Panc1 (cell line): ENCODE measurements around the gene CYTH2. TPM values are rescaled to one million over a fixed set of nuclear protein-coding genes. Genes with fewer than 3 reads are reported as not detected.

Experiments
- ATAC-seq: fragments of 200-7000 bp; cut with Tn5 transposase; 2 replicates; pipeline ENCODE4 v1.9.1; 2020; ENCODE audit warnings: mild to moderate bottlenecking, moderate library complexity
- BruUV-seq: library from RNA; stranded (reverse); fragments of 400-500 nt; replicated peaks from 2 replicates; lab custom pipeline; 2021; lab: Mats Ljungman, UMichigan
- CTCF ChIA-PET: fragments of 300-600 bp; sonication (Branson Sonifier 250); formaldehyde crosslinking; loops from one replicate; lab custom pipeline; 2022; ENCODE audit warnings: antibody characterized with exemption; lab: Charles Lee
- POLR2A ChIA-PET: fragments of 300-600 bp; sonication (Branson Sonifier 250); formaldehyde crosslinking; loops from one replicate; lab custom pipeline; 2022; ENCODE audit warnings: antibody characterized with exemption; lab: Charles Lee
- DNase-seq: peaks from one replicate; pipeline ENCODE4 v3.0.0-alpha.2; 2010; ENCODE audit warnings: low read depth, low spot score
- H3K27ac ChIP-seq: 2 replicates; pipeline ENCODE4 v1.5.1; 2011; ENCODE audit warnings: mild to moderate bottlenecking, low read length, inconsistent platforms
- H3K27me3 ChIP-seq: fragments of 200-500 bp; sonication (Bioruptor generic); 2 replicates; pipeline ENCODE4 v1.6.0; 2014; ENCODE audit warnings: low read length, inconsistent platforms; ENCODE audit not compliant: control insufficient read depth, insufficient read depth
- H3K36me3 ChIP-seq: fragments of 200-500 bp; sonication (Bioruptor generic); 2 replicates; pipeline ENCODE4 v1.5.1; 2014; ENCODE audit warnings: inconsistent platforms, mild to moderate bottlenecking, low read length, moderate library complexity; ENCODE audit not compliant: control insufficient read depth, insufficient read depth
- H3K4me1 ChIP-seq: 2 replicates; pipeline ENCODE4 v1.5.1; 2011; ENCODE audit warnings: inconsistent platforms, mild to moderate bottlenecking, low read length, moderate library complexity; ENCODE audit not compliant: control insufficient read depth, insufficient read depth
- H3K4me3 ChIP-seq, 2 experiments: 2 replicates each; pipeline ENCODE4 v1.5.1; 2011 to 2012; ENCODE audit warnings: low read depth in 2 of 2, low read length in 2 of 2, mild to moderate bottlenecking in 2 of 2, inconsistent platforms in 1 of 2, moderate library complexity in 1 of 2
- H3K9me3 ChIP-seq: fragments of 200-500 bp; sonication (Bioruptor generic); 2 replicates; pipeline ENCODE4 v1.5.1; 2014; ENCODE audit warnings: low read depth, mild to moderate bottlenecking, inconsistent platforms, low read length, moderate library complexity; ENCODE audit not compliant: control insufficient read depth, insufficient read depth
- POLR2AphosphoS5 ChIP-seq: IDR thresholded peaks from 2 replicates; pipeline ENCODE4 v1.6.1; 2012; ENCODE audit warnings: mild to moderate bottlenecking, low read depth, low read length, moderate library complexity
- SIN3A ChIP-seq: IDR thresholded peaks from 2 replicates; pipeline ENCODE4 v1.6.1; 2012; ENCODE audit warnings: low read depth, mild to moderate bottlenecking, low read length, moderate library complexity, borderline replicate concordance; ENCODE audit not compliant: insufficient read depth
- TCF7L2 ChIP-seq: IDR thresholded peaks from 2 replicates; pipeline ENCODE4 v1.6.1; 2011; ENCODE audit warnings: mild to moderate bottlenecking, low read depth, low read length, inconsistent platforms
- in situ Hi-C: cut with HindIII; loops from 2 replicates; pipeline ENCODE4 v1.10.0; 2016; ENCODE audit warnings: low sequenced_read_pairs, low pct_unique_long_range_greater_than_20kb
- intact Hi-C: fragments of 100-400 bp; cut with micrococcal nuclease; formaldehyde crosslinking; loops from one replicate; pipeline ENCODE4 v1.10.0; 2022; ENCODE audit not compliant: unreplicated experiment
- total RNA-seq: library from RNA; stranded (reverse); gene quantifications from one replicate; pipeline ENCODE4 v1.2.1, GENCODE V29; 2021; ENCODE audit not compliant: unreplicated experiment
- TF ChIP-seq, protein P1 (sequence below), 2 experiments: IDR thresholded peaks; 2 replicates each; pipeline ENCODE4 v1.6.1; 2011 to 2012; ENCODE audit warnings: low read depth in 2 of 2, control low read depth in 1 of 2, low read length in 1 of 2, mild to moderate bottlenecking in 1 of 2, moderate library complexity in 1 of 2; ENCODE audit not compliant: insufficient read depth in 1 of 2
- TF ChIP-seq, protein P2 (sequence below): fragments of 450-650 bp; IDR thresholded peaks from 2 replicates; pipeline ENCODE4 v1.5.1; 2017; ENCODE audit warnings: mild to moderate bottlenecking

CYTH2 gene
- total RNA-seq, 1 experiment from 2014 or later, result 53.4 TPM

- POLR2A ChIA-PET, result no interaction called here
- CTCF ChIA-PET, result no interaction called here
- TF ChIP-seq POLR2AphosphoS5 (no peak), SIN3A (no peak), TCF7L2 (no peak)
- TF ChIP-seq, protein P1, sequence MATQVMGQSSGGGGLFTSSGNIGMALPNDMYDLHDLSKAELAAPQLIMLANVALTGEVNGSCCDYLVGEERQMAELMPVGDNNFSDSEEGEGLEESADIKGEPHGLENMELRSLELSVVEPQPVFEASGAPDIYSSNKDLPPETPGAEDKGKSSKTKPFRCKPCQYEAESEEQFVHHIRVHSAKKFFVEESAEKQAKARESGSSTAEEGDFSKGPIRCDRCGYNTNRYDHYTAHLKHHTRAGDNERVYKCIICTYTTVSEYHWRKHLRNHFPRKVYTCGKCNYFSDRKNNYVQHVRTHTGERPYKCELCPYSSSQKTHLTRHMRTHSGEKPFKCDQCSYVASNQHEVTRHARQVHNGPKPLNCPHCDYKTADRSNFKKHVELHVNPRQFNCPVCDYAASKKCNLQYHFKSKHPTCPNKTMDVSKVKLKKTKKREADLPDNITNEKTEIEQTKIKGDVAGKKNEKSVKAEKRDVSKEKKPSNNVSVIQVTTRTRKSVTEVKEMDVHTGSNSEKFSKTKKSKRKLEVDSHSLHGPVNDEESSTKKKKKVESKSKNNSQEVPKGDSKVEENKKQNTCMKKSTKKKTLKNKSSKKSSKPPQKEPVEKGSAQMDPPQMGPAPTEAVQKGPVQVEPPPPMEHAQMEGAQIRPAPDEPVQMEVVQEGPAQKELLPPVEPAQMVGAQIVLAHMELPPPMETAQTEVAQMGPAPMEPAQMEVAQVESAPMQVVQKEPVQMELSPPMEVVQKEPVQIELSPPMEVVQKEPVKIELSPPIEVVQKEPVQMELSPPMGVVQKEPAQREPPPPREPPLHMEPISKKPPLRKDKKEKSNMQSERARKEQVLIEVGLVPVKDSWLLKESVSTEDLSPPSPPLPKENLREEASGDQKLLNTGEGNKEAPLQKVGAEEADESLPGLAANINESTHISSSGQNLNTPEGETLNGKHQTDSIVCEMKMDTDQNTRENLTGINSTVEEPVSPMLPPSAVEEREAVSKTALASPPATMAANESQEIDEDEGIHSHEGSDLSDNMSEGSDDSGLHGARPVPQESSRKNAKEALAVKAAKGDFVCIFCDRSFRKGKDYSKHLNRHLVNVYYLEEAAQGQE (IDR thresholded peaks at IDR 0.05; ENCODE audit: insufficient read depth in 1 of 2, low read depth in 2 of 2, low read length in 1 of 2), result no peak
- TF ChIP-seq, protein P2, sequence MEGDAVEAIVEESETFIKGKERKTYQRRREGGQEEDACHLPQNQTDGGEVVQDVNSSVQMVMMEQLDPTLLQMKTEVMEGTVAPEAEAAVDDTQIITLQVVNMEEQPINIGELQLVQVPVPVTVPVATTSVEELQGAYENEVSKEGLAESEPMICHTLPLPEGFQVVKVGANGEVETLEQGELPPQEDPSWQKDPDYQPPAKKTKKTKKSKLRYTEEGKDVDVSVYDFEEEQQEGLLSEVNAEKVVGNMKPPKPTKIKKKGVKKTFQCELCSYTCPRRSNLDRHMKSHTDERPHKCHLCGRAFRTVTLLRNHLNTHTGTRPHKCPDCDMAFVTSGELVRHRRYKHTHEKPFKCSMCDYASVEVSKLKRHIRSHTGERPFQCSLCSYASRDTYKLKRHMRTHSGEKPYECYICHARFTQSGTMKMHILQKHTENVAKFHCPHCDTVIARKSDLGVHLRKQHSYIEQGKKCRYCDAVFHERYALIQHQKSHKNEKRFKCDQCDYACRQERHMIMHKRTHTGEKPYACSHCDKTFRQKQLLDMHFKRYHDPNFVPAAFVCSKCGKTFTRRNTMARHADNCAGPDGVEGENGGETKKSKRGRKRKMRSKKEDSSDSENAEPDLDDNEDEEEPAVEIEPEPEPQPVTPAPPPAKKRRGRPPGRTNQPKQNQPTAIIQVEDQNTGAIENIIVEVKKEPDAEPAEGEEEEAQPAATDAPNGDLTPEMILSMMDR, result no peak
- no peaks in the 10 kb centered on the region for H3K27me3 ChIP-seq
- peaks cover 7% of the 10 kb centered on the region for H3K36me3 ChIP-seq
- no peak overlapping the region for H3K27ac ChIP-seq
- no peaks in the 10 kb centered on the region for H3K9me3 ChIP-seq
- ATAC-seq, result no peak
- no TSS peak for BruUV-seq
- in situ Hi-C loops (no loop called here), intact Hi-C loops (no loop called here)
- no peak overlapping the region for H3K4me3 ChIP-seq
- no peak for DNase-seq
- H3K4me1 ChIP-seq, result peaks cover 3% of the 10 kb centered on the region; the same call in 1 of the 2 replicates
These were observed 18.7 kb upstream of the CYTH2 start for GRCh38 chr19:48450441-48450840.

GRCh38 chr19:48450863-48451262 lies 18.3 kb upstream of the CYTH2 start:
- ChIA-PET POLR2A (no interaction called here), CTCF (no interaction called here)
- Histone ChIP-seq H3K27ac (no peak overlapping the region), H3K27me3 (no peaks in the 10 kb centered on the region), H3K36me3 (peaks cover 7% of the 10 kb centered on the region), H3K9me3 (no peaks in the 10 kb centered on the region), H3K4me1 (peaks cover 3% of the 10 kb centered on the region; the same call in 1 of the 2 replicates), H3K4me3 (no peak overlapping the region)
- TF ChIP-seq SIN3A (no peak), POLR2AphosphoS5 (no peak), TCF7L2 (no peak)
- TF ChIP-seq, protein P2, result no peak
- TF ChIP-seq, protein P1 (IDR thresholded peaks at IDR 0.05; ENCODE audit: insufficient read depth in 1 of 2, low read depth in 2 of 2, low read length in 1 of 2), result no peak
- intact Hi-C loops, result no loop called here
- no TSS peak for BruUV-seq
- no peak for DNase-seq
- in situ Hi-C loops, result no loop called here
- no peak for ATAC-seq
